ENCODE measurements around the gene RARB. TPM values are rescaled to one million over a fixed set of nuclear protein-coding genes. Genes with fewer than 3 reads are reported as not detected.

RARB gene
- total RNA-seq, 2 donors from 2014 or later = 21.5 to 21.9 TPM

- Mint-ChIP-seq H3K9me3 (no peaks in the 10 kb centered on the region), H3K4me3 (no peak overlapping the region), H3K27me3 (ENCODE audit: insufficient read depth) (peaks cover 2% of the 10 kb centered on the region), H3K27ac (no peak overlapping the region), H3K36me3 (ENCODE audit: low read depth) (peaks cover 53% of the 10 kb centered on the region), H3K4me1 (no peaks in the 10 kb centered on the region)
- no peaks in the 10 kb centered on the region for H3K4me1 ChIP-seq (ENCODE audit: control insufficient read depth, insufficient read depth, low read length)
- no peak overlapping the region for H3K27ac ChIP-seq (ENCODE audit: low read depth, low read length)
- peak; percentile 34 for DNase-seq
- no peaks in the 10 kb centered on the region for H3K9me3 ChIP-seq (ENCODE audit: control insufficient read depth, low read length)
- peaks cover 44% of the 10 kb centered on the region for H3K36me3 ChIP-seq (ENCODE audit: control insufficient read depth, insufficient read depth, low read length)
- no peaks in the 10 kb centered on the region for H3K27me3 ChIP-seq (ENCODE audit: control insufficient read depth, insufficient read depth, low read length, poor library complexity, severe bottlenecking)
- no peak overlapping the region for H3K9ac ChIP-seq (ENCODE audit: extremely low read depth, low read length, poor library complexity, severe bottlenecking)
- H3K4me3 ChIP-seq (ENCODE audit: low read length) = no peak overlapping the region
- WGBS, 2 experiments (ENCODE audit: insufficient coverage in 1 of 2, insufficient read length in 1 of 2) = 91 to 95% methylated on average over 3 of the region's 3 CpGs
- TF ChIP-seq CTCF (conservative IDR thresholded peaks at IDR 0.05) = no peak
These were observed 153.8 kb downstream of the RARB start for GRCh38 chr3:25581823-25582222.

GRCh38 chr3:25582242-25582641 is 154.2 kb downstream of the RARB start:
- Histone ChIP-seq H3K36me3 (ENCODE audit: control insufficient read depth, insufficient read depth, low read length) (peaks cover 40% of the 10 kb centered on the region), H3K9me3 (ENCODE audit: control insufficient read depth, low read length) (no peaks in the 10 kb centered on the region), H3K9ac (ENCODE audit: extremely low read depth, low read length, poor library complexity, severe bottlenecking) (no peak overlapping the region), H3K27ac (ENCODE audit: low read depth, low read length) (no peak overlapping the region), H3K27me3 (ENCODE audit: control insufficient read depth, insufficient read depth, low read length, poor library complexity, severe bottlenecking) (no peaks in the 10 kb centered on the region), H3K4me1 (ENCODE audit: control insufficient read depth, insufficient read depth, low read length) (no peaks in the 10 kb centered on the region), H3K4me3 (ENCODE audit: low read length) (no peak overlapping the region)
- Mint-ChIP-seq H3K27me3 (ENCODE audit: insufficient read depth) (peaks cover 2% of the 10 kb centered on the region), H3K4me3 (no peak overlapping the region), H3K4me1 (no peaks in the 10 kb centered on the region), H3K27ac (no peak overlapping the region), H3K9me3 (no peaks in the 10 kb centered on the region), H3K36me3 (ENCODE audit: low read depth) (peaks cover 50% of the 10 kb centered on the region)
- DNase-seq = peak; percentile 67
- TF ChIP-seq CTCF (conservative IDR thresholded peaks at IDR 0.05) = no peak
- WGBS, 2 experiments (ENCODE audit: insufficient coverage in 1 of 2, insufficient read length in 1 of 2) = 88% methylated on average over 2 of the region's 2 CpGs; no CpG with 5 or more reads in 1 of the 2 experiments

- no peak overlapping the region for H3K4me3 Mint-ChIP-seq
- peak; percentile 41 for DNase-seq
- Histone ChIP-seq H3K9me3 (ENCODE audit: control insufficient read depth, low read length) (no peaks in the 10 kb centered on the region), H3K9ac (ENCODE audit: extremely low read depth, low read length, poor library complexity, severe bottlenecking) (no peak overlapping the region), H3K27ac (ENCODE audit: low read depth, low read length) (no peak overlapping the region), H3K4me1 (ENCODE audit: control insufficient read depth, insufficient read depth, low read length) (no peaks in the 10 kb centered on the region), H3K36me3 (ENCODE audit: control insufficient read depth, insufficient read depth, low read length) (peaks cover 43% of the 10 kb centered on the region), H3K27me3 (ENCODE audit: control insufficient read depth, insufficient read depth, low read length, poor library complexity, severe bottlenecking) (no peaks in the 10 kb centered on the region), H3K4me3 (ENCODE audit: low read length) (no peak overlapping the region)
- peaks cover 57% of the 10 kb centered on the region for H3K36me3 Mint-ChIP-seq (ENCODE audit: low read depth)
- H3K27ac Mint-ChIP-seq = no peak overlapping the region
- H3K27me3 Mint-ChIP-seq (ENCODE audit: insufficient read depth) = peaks cover 2% of the 10 kb centered on the region
- 96 to 97% methylated on average over 9 to 10 of the region's 10 CpGs for WGBS, 2 experiments (ENCODE audit: insufficient coverage in 1 of 2, insufficient read length in 1 of 2)
- no peaks in the 10 kb centered on the region for H3K9me3 Mint-ChIP-seq
- TF ChIP-seq CTCF (conservative IDR thresholded peaks at IDR 0.05) = no peak
- H3K4me1 Mint-ChIP-seq = no peaks in the 10 kb centered on the region
These were observed 155.3 kb downstream of the RARB start for GRCh38 chr3:25583343-25583742.
